ENCODE data around the gene LRRC74B. TPM values are rescaled to one million over a fixed set of nuclear protein-coding genes. Genes with fewer than 3 reads are reported as not detected.

The LRRC74B gene
- total RNA-seq, 1 donor from 2014 or later, result not detected

DNA sequence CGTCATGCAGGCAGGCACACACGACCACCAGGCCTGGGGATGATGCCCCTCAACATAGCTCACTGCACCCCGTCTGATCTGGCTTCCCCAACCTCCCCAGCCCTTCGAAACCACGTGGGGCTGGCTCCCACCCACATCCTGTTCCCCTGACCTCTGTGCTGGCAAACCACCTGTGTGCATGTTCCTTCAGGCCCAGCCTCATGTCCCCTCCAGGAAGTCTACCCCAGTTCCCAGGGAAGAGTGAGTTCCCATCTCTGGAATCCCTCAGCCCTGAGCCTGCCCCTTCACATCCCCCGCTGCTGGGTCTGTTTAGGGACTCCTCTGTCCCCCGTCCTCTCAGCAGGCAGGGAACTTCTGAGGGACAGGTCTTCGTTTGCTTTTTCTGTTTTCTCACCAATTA, 20.5 kb upstream of the LRRC74B start:
- ATAC-seq (no peak), DNase-seq (no peak)
- Histone ChIP-seq H3K27me3 (no peaks in the 10 kb centered on the region), H3K9me3 (no peaks in the 10 kb centered on the region), H3K4me3 (no peak overlapping the region), H3K4me1 (no peaks in the 10 kb centered on the region), H3K27ac (no peak overlapping the region), H3K36me3 (no peaks in the 10 kb centered on the region)
- intact Hi-C loops (cut with DNase I), result no loop called here
- TF ChIP-seq, protein P1, sequence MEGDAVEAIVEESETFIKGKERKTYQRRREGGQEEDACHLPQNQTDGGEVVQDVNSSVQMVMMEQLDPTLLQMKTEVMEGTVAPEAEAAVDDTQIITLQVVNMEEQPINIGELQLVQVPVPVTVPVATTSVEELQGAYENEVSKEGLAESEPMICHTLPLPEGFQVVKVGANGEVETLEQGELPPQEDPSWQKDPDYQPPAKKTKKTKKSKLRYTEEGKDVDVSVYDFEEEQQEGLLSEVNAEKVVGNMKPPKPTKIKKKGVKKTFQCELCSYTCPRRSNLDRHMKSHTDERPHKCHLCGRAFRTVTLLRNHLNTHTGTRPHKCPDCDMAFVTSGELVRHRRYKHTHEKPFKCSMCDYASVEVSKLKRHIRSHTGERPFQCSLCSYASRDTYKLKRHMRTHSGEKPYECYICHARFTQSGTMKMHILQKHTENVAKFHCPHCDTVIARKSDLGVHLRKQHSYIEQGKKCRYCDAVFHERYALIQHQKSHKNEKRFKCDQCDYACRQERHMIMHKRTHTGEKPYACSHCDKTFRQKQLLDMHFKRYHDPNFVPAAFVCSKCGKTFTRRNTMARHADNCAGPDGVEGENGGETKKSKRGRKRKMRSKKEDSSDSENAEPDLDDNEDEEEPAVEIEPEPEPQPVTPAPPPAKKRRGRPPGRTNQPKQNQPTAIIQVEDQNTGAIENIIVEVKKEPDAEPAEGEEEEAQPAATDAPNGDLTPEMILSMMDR (IDR thresholded peaks at IDR 0.05), result no peak

DNA sequence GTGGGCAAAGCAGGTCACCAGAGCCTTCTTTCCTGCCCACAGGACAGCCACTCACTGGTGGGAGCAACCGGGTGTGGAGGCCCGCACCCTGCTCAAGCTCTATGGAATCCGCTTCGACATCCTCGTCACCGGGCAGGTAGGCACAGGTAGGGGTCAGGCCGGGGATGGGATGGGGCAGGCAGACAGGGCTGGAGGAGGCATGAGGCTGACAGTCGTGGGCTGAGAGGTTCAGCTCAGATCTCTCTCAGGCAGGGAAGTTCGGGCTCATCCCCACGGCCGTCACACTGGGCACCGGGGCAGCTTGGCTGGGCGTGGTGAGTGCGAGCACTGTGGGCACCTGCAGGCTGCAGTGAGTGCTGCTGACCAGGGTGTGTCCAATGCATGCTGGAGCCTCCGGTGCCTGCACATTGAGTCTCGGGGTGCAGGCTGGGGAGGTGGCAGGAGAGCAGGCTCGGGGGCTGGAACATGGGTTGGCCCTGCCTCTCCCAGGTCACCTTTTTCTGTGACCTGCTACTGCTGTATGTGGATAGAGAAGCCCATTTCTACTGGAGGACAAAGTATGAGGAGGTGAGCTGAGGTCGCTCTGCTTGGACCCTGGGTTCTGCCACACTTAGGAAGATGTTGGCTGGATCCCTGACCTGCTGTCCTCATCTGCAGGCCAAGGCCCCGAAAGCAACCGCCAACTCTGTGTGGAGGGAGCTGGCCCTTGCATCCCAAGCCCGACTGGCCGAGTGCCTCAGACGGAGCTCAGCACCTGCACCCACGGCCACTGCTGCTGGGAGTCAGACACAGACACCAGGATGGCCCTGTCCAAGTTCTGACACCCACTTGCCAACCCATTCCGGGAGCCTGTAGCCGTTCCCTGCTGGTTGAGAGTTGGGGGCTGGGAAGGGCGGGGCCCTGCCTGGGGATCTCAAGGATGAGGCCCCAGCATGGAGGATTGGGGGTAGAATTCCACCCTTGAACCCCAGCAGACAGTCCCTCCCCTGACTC, 19.7 kb upstream of the LRRC74B start:
- Histone ChIP-seq H3K4me3 (no peak overlapping the region), H3K36me3 (no peaks in the 10 kb centered on the region), H3K27me3 (peaks cover 4% of the 10 kb centered on the region), H3K9me3 (no peaks in the 10 kb centered on the region), H3K4me1 (no peaks in the 10 kb centered on the region), H3K27ac (no peak overlapping the region)
- ATAC-seq, result no peak
- intact Hi-C loops (cut with DNase I), result no loop called here
- TF ChIP-seq, protein P1 (IDR thresholded peaks at IDR 0.05), result no peak
- DNase-seq, result no peak

- no peak overlapping the region for H3K4me3 ChIP-seq
- intact Hi-C loops (cut with DNase I), result no loop called here
- no peaks in the 10 kb centered on the region for H3K36me3 ChIP-seq
- peaks cover 14% of the 10 kb centered on the region for H3K27me3 ChIP-seq
- no peak overlapping the region for H3K27ac ChIP-seq
- H3K9me3 ChIP-seq, result no peaks in the 10 kb centered on the region
- TF ChIP-seq, protein P1 (IDR thresholded peaks at IDR 0.05), result no peak
- peaks cover 5% of the 10 kb centered on the region for H3K4me1 ChIP-seq
- DNase-seq (peak; percentile 81), ATAC-seq (peak; percentile 59)
Measured at GRCh38 chr22:21026783-21027692, 18.7 kb upstream of the LRRC74B start.

DNA sequence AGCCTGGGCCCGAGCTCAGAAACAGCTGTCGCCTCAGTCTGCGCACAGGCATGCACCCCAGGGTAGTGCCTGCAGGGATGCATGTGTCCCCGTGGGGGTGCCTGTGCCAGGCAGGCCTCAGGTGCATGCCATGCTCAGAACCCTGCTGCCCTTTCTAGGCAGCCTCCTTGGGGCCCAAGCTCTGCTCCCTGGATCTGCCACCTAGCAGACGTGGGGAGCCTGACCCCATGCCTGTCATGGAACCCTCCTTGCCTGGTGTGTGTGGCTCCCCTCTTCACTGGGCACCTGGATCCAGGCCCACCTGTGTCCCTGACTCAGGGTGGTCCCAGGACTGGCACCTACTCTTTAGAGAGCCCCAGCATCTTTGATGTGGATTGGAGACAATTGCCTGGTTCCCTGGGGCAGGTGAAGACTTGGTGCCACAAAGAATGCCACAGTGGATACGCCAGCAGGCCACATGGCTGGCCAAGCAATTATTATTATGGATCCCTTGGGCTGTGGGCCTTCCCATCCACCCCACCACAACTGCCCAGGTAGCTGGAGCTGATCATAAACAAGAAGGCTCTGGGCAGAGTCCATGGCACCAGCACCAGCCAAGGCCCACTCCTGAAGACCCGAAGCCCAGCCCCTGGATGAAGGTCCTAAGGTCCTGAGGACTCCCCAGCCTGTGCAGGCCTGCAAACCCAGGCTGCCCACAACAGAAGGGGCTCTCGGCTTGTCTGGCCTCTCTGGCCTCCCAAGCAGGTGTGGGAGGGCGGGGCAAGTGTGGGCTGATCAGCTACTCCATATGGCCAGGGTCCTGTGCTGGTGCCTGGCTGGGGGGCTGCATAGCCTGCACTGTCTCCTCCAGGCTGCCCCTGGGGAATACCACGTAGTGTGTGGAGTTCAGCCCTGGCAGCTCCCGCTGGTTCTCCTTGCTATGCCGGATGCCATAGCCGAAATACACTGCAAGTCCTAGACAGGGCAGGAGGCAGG, 17.2 kb upstream of the LRRC74B start:
- no peak overlapping the region for H3K4me3 ChIP-seq
- H3K4me1 ChIP-seq, result peaks cover 7% of the 10 kb centered on the region
- no peaks in the 10 kb centered on the region for H3K36me3 ChIP-seq
- DNase-seq, result no peak
- no peaks in the 10 kb centered on the region for H3K9me3 ChIP-seq
- ATAC-seq, result no peak
- peaks cover 26% of the 10 kb centered on the region for H3K27me3 ChIP-seq
- no peak overlapping the region for H3K27ac ChIP-seq
- TF ChIP-seq, protein P1 (IDR thresholded peaks at IDR 0.05), result no peak
- intact Hi-C loops (cut with DNase I), result no loop called here
